GM19035 (cell line): ENCODE data around the gene DHRS2.
A peak's percentile ranks its signal among the peaks of the same experiment; 100 is the strongest.

Experiments
- ATAC-seq: cut with Tn5 transposase; IDR thresholded peaks from one replicate; pipeline ENCODE4 v1.9.1; 2021; ENCODE audit not compliant: unreplicated experiment

DHRS2 gene

DNA sequence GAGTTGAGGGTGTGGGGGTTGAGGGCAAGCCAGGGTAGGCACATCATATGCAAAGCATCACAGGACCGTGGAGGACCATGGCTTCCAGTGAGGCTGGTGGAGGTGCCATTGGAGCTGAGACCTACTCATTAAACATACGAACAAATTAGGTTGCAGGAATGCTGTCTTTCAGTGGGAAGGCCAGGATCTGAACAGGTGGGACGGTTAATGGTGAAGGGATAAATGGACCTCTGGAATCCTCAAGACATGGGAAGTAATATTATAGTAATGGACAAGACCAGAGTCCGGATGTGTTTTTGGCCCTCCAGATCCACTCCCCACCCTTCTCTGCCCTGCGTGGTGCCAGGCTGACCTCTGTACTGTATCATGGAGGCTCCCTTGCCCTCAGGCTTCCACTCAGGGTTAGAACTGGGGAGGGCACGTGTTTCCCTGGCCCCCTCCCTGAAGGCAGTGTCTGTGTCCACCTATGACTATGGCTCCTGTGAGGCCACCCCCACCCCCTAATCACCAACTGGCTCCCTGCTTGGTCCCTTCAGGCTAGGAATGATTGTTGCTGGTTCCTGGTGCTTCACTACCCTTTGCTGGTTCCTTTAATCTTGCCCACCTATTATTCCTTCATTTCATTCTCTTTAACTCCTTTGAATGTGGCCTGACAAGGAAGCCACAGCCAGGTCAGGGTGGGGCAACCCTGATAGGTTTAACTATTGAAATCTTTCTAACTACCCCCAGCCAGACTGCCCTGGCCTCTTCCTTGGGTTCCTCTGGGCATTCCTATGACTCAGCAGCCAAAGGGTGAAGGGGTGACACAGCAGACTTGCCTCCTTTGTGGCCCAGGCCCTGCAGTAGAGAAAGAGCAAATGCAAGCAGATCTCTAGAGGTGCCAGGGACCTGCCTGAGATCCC is 10.7 kb downstream of the DHRS2 start:
- ATAC-seq: no peak

GRCh38 chr14:23647619-23648018 is 11.5 kb downstream of the DHRS2 start:
- no peak for ATAC-seq

DNA sequence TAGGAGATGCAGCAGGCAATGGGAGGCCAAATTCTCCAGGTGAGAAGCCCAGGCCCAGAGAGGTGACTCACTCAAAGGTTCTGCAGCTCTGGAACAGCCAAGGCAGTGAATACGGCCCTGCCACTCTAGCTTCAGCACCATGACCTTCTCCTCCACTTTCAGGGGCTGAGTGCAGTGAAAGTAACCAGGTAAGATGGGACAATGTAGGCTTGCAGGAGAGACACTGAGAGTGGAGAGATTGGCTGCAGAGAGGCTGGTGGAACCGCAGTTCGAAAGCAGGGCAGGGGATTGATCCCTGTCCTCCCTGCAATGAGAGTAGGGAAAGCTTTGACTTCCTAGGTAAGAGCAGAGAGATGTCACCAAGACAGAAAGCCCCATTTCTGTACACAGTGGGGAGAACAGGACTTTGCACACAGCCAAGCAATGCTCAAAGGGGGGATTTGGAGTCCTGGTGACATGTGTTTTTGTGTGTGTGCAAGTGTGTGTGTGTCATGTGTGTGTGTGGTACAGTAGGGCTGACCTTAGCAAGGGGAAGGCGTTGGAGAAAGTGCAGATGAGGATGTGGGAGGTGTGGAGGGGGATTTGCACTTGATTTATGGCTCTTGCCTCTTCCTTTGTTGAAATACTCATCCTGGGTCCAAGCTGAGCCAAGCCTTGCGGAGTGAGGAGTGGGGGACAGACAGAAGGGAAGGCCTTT is 12.7 kb downstream of the DHRS2 start:
- ATAC-seq: no peak

DNA sequence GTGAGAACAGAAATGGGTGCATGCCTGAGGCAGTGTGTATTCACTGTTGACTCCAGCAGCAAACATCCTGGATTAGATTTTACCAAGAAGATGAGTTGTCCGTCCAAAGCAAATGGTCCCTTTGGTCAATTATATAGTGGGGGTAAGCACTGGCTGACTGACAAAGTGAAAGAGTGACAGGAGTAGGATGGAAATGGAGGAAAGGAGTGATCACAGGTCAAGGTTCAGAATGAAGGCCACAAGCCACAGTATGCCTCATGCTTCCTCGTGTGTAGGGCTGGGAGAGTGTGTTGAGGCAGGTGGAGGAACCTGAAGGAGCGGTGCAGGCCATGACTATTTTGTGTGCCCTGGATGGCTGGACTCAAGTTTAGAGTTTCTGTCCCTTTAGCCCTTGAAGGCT is 14.3 kb downstream of the DHRS2 start:
- ATAC-seq: no peak

GRCh38 chr14:23653051-23653450 is 16.9 kb downstream of the DHRS2 start:
- ATAC-seq: no peak

- ATAC-seq: no peak
Observed at GRCh38 chr14:23654231-23654630, 18.1 kb downstream of the DHRS2 start.

DNA sequence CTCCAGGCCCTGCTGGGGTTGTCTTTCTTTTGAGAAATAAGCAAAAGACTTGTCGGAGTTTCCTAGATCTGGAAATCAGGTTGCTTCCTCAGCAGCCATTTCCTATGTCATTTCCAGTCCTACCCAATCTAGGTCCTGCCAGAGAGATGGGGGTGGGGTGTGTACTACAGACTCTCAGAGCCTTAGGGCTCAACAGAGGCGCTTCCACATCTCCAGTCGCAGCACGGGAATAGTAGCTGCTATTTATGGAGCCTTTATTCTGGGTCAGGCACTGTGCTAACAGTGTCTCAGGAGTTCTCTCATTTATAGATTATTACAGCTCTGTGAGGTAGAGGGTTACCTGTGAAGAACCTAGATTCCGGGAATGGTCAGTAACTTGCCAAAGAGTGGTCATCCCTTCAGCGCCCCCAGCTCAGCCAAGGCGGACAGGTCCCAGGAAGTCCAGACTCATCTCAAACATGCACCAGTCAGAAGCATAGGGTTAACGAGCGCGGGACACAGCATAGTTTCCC is 21.9 kb downstream of the DHRS2 start:
- ATAC-seq: no peak

DNA sequence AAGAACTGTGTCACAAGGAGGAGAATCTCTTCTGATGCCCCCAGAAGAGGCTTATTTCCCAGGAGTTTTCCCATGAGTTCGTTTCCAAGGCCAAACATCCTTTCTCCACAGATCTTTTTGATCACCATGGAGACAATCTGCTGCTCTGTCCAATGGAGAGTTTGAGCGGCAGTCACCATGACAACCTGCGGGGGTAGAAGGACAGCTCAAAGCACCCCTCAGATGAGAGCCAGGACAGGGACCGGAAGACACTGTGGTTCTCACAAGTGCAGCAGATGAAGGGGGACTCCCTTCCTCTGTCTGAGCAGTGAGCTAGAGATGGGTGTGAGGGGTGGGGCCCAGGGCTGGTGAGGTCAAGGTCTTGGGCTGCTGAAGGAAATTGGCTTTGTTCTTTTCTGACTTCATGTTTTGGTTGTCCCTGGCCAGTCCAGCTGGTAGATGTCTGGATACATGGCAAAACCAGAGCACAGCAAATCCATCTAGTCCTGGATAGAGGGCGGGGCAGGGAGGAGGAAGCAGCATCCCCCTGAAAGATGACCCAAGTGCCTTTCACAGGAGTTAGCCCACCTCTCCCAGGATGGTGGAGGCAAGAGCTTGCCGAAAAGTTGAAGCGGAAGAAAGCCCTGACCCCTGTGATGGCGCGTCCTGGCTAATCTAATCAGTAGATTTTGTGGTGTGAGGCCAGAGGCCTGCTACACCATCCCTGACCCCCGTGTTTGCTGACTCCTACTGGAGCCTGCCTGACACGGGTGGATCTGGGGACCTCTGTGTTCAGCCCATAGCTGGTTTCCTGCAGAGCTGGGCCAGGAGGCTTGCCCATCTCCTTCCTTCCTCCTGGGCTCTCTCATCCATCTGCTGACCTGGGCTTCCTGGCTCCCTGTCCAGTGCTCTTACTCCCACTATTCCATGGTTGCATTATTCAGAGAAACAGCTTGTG is 24.4 kb downstream of the DHRS2 start:
- ATAC-seq: peak; percentile 91

DNA sequence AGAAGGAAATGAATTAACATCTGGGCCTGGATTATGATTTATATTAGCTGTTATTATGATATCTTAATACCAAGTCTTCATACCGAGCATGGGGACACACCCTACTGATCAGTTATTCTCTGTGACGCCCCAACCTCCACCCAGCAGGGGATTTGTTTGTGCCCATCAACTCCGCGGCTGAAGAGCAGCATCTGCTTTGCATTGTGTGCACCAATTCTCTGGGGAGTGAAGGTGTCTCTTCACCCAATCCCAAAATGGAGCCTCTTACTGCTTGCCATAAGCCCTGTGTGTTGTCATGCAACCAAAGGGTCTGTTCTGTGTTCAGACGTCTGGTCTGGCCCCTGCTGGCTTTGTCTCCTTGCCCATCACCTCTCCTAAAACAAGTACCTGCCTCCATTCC is 25.4 kb downstream of the DHRS2 start:
- ATAC-seq: no peak

DNA sequence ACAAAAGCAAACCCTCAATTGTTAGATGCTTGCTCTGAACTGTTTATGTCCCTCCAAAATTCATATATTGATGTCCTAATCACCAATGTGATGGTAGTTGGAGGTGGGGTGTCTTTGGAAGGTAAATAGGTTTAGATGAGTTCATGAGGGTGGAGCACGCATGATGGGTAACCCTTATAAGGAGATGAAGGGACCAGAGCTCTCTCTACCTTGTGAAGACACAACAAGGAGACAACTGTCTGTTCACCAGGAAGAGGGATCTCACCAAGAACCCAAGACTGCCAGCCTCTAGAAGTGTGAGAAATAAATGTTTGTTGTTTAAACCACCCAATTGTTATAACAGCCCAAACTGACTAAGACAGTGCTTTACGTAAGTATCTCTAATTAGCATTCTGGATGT is 27.0 kb downstream of the DHRS2 start:
- ATAC-seq: no peak

DNA sequence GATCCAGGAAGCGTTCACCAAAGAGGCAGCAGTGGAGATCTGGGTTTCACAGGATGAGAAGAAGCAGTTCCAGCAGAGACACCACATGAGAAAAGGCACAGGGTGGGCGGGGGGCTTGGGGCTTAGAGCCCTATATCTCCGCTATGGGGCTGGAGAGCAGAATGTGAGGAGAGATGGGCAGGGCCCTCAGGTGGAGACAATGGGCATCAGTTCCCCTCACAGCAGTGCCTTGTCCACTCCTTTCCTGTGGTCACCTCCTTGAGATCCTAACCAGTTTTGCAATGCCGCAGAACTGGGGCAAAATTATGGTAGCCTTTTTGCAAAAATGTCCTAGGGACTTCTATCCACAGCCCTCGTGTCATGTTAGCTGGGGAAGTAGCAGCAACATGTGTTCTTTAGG is 27.5 kb downstream of the DHRS2 start:
- no peak for ATAC-seq

- ATAC-seq: no peak
Observed at GRCh38 chr14:23664207-23664885, 28.2 kb downstream of the DHRS2 start.

- no peak for ATAC-seq
Observed at GRCh38 chr14:23665302-23666016, 29.3 kb downstream of the DHRS2 start.

DNA sequence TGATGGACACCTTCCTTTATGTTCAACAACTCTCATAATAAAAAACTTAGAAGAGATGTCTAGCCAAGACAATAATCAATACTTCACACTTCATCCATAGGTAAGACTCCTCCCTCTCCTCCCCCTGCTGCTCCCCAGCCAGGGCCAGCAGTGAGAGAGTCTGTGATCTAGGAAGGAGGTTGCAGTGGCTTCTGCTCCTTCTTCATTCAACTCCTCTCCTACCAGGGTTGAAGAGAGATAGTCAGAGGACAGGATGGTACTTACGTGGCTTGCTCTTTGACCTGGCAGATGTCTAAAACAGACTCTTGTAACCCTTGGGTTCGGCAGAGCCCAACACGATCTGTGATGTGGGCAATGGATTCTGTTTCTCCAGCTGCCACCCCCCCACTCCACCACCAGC is 31.0 kb downstream of the DHRS2 start:
- no peak for ATAC-seq

DNA sequence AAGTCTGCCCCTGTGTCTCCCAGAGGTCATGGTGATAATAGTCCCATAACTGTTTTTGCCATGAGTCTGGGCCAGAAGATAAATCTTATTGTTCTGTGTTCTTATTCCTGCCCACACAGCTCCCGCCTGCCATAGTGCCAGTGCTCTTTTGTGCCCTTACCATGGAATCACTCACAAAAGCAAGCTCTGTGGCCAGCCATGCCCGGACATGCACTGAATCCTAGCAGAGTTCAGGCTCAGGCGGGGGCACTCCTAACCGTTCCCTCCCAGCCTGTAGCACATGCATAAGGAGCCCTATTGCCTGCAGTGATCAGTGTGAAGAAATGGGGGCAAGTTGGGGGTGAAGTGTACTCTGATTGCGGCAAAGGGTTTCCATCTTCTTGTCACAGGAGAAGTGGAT is 33.3 kb downstream of the DHRS2 start:
- ATAC-seq: no peak

DNA sequence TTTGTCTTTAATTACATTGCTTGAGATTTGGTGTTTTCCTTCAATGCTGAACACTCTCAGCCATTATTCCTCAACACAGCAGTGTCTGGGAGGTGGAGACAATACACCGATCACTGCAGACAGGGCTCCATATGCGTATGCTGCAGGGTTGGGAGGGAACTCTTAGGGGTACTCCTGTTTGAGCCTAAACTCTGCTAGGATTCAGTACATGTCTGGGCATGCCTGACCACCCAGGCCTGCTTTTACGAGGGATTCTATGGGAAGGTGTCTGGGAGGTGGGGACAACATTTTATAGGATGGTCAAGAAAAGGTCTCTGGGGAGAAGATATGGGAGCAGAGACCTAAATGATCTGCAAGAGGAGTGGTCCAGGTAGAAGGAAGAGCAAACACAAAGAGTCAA is 34.3 kb downstream of the DHRS2 start:
- ATAC-seq: no peak

- ATAC-seq: no peak
Observed at GRCh38 chr14:23672200-23672599, 36.0 kb downstream of the DHRS2 start.

- ATAC-seq: no peak
Observed at GRCh38 chr14:23675337-23675736, 39.2 kb downstream of the DHRS2 start.

GRCh38 chr14:23675906-23676305 is 39.7 kb downstream of the DHRS2 start:
- no peak for ATAC-seq

DNA sequence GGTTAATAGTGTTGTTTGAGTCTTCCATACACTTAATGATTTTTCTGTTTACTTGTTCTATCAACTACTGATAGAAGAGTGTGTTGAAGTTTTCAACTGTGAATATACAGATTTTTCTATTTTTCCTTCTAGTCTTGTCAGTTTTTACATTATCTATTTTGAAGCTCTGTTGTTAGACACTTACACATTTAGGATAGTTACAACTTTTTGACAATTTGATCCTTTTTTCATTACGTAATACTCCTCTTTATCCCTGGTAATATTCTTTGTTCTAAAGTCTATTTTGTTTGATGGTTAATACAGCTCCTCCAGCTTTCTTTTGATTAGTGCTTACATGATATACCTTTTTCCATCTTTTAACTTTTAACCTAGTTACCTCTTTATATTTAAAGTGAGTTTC is 45.2 kb downstream of the DHRS2 start:
- no peak for ATAC-seq
